ENCODE measurements around the gene PRR36.

The PRR36 gene

DNA sequence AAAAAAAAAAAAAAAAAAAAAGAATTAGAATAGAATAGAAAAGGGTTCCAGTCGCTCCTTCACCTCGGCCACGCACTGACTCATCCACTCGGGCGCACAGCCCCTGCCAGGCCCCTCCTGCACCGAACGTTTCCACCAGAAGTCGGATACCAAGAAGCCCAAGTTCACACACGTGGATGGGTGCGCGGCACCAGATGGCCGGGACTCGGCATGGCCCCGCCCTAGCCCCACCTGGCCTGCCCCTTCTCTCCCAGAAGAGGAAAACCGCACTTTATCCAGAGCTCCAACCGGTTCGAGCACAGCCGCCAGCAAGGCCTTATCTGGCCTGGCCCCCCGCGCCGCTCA lies 5.9 kb downstream of the PRR36 start:
- no peak for DNase-seq (ENCODE audit: low spot score)
- TF ChIP-seq, protein P1, sequence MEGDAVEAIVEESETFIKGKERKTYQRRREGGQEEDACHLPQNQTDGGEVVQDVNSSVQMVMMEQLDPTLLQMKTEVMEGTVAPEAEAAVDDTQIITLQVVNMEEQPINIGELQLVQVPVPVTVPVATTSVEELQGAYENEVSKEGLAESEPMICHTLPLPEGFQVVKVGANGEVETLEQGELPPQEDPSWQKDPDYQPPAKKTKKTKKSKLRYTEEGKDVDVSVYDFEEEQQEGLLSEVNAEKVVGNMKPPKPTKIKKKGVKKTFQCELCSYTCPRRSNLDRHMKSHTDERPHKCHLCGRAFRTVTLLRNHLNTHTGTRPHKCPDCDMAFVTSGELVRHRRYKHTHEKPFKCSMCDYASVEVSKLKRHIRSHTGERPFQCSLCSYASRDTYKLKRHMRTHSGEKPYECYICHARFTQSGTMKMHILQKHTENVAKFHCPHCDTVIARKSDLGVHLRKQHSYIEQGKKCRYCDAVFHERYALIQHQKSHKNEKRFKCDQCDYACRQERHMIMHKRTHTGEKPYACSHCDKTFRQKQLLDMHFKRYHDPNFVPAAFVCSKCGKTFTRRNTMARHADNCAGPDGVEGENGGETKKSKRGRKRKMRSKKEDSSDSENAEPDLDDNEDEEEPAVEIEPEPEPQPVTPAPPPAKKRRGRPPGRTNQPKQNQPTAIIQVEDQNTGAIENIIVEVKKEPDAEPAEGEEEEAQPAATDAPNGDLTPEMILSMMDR (IDR thresholded peaks at IDR 0.05; ENCODE audit: extremely low read depth, insufficient read depth, missing control alignments): no peak
- in situ Hi-C loops (cut with MboI; ENCODE audit: low pct_unique_long_range_greater_than_20kb, low sequenced_read_pairs, unreplicated experiment): no loop called here

GRCh38 chr19:7867092-7867844 lies 6.9 kb downstream of the PRR36 start:
- TF ChIP-seq, protein P1 (IDR thresholded peaks at IDR 0.05; ENCODE audit: extremely low read depth, insufficient read depth, missing control alignments): no peak
- in situ Hi-C loops (cut with MboI; ENCODE audit: low pct_unique_long_range_greater_than_20kb, low sequenced_read_pairs, unreplicated experiment): no loop called here
- DNase-seq (ENCODE audit: low spot score): no peak

DNA sequence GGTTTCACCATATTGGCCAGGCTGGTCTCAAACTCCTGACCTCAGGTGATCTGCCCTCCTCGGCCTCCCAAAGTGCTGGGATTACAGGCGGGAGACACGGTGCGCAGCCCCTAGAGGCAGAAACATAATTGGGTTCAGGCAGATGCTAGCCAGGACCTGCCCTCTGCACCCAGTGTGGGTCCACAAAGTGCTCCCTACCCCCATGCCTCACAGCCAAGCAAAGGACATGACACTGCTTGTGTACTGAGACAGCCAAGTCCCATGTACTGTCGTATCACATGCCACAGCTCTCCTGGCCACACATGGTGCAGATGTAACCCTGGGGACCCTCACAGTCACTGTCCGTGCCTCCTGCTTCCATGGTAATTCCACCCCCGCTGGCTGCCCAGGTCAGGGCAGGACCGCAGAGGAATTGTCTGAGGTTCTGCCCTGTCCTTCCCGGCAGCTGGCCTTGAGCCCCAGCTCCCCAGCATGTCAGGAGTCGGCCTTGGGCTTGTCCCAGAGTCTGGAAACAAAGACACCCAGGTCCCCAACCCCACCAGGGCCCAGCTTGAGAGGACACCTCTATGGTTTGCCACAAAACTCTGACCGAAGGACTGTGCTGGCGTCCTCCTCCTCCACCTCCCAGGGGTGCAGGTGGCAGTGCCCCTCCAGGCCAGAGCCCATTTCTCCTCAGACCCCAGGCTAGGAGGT lies 7.6 kb downstream of the PRR36 start:
- no peak for DNase-seq (ENCODE audit: low spot score)

DNA sequence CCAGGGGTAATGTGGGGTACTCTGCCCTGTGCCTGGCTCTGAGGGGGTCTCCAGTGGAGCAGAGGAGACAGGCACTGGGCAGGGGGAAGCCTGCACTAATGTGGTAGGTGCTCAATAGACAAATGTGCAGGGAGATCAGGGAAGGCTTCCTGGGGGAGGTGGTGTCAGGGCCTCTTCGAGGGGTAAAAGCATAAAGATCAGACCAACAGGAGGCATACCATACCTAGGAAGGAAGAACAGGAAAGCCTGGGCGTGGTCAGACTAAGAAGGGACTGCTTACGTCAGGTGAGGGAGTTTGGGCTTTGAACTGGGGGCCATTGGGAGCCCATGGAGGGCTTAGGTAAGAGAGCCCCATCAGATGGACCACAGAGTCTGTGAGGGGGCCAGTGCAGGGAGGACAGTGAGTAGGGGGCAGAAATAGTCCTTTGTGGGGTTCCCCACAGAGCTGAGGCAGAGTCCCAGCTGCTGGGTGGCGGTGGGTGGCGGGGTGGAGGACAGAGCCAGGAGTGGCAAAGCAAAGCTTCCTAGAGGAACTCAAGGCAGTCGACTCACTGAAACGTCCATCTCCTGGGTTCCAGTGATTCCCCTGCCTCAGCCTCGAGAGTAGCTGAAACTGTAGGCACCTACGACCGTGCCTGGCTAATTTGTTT lies 8.8 kb downstream of the PRR36 start:
- in situ Hi-C loops (cut with MboI; ENCODE audit: low pct_unique_long_range_greater_than_20kb, low sequenced_read_pairs, unreplicated experiment): no loop called here
- TF ChIP-seq, protein P1 (IDR thresholded peaks at IDR 0.05; ENCODE audit: extremely low read depth, insufficient read depth, missing control alignments): no peak
- no peak for DNase-seq (ENCODE audit: low spot score)

More for the DNA sequence above, 7.6 kb downstream of the PRR36 start:
- TF ChIP-seq, protein P1 (IDR thresholded peaks at IDR 0.05; ENCODE audit: extremely low read depth, insufficient read depth, missing control alignments): no peak
- in situ Hi-C loops (cut with MboI; ENCODE audit: low pct_unique_long_range_greater_than_20kb, low sequenced_read_pairs, unreplicated experiment): no loop called here

DNA sequence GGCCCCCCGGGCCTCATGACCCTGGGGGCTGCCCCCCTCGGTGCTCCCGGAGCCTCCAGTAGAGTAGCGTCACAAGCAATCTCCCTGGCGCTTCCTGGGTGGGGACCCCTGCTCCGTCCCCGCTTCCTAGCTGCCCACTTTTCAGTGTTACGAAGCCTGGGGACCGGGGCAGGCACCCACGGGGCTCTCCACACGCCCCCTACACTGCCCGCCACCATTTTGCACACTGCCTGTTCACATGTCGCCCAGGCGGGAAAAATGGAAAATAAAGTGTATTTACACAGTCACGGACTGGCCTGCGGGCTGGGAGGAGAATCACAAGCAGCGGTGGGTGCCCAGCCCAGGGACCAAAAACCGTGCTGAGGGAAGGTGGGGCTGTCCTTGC lies 9.5 kb downstream of the PRR36 start:
- no peak for DNase-seq (ENCODE audit: low spot score)
- TF ChIP-seq, protein P1 (IDR thresholded peaks at IDR 0.05; ENCODE audit: extremely low read depth, insufficient read depth, missing control alignments): no peak
- in situ Hi-C loops (cut with MboI; ENCODE audit: low pct_unique_long_range_greater_than_20kb, low sequenced_read_pairs, unreplicated experiment): no loop called here

DNA sequence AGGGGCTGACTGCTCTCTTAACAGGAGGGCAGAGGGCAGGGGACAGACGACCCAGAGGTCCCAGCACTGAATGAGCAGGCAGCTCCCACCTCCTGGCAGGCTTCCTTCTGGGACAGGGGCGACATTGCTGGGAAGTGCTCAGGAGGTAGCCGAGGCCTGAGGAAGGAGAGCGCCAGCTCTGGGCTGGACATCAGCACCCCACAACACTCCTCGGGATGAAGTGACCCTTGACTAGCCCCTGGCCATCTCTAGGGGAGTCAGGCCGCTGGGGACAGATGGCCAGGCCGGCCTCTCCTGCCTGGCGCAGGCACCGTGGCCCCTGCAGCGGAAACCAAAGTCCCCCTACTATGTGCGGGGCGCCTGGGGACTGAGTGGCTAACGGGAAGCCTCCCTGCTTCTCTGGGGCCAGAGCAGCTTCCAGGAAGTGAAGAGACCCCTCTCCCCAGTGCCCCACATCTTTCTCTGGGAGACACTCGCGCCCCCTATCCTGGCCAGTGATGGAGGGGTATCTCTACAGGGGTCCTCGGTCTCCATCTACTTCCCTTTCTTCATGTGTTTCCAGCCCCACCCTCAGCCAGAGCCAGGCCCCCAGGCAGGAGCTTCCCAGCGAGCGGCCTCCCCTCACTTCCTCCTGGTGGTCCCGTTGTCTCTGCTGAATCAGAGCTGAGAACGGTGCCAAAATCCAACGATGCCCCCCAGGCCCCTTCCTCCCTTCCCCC lies 10.1 kb downstream of the PRR36 start:
- no peak for DNase-seq (ENCODE audit: low spot score)
- TF ChIP-seq, protein P1 (IDR thresholded peaks at IDR 0.05; ENCODE audit: extremely low read depth, insufficient read depth, missing control alignments): no peak
- in situ Hi-C loops (cut with MboI; ENCODE audit: low pct_unique_long_range_greater_than_20kb, low sequenced_read_pairs, unreplicated experiment): no loop called here
